Aorta (tissue), 5 donors: ENCODE data around the gene MYH7B. TPM values are rescaled to one million over a fixed set of nuclear protein-coding genes. Genes with fewer than 3 reads are reported as not detected.
A peak's percentile ranks its signal among the peaks of the same experiment; 100 is the strongest.

ENCODE experiments used
- ATAC-seq: fragments of 200-7000 bp; cut with Tn5 transposase; one replicate; pipeline ENCODE4 v1.9.1; 2022; ENCODE audit warnings: moderate library complexity; ENCODE audit not compliant: low FRiP score
- DNase-seq, 2 donors: peaks; one replicate each; pipeline ENCODE4 v3.0.0-alpha.2; 2020
- H3K27ac ChIP-seq, 2 donors: one replicate each; pipeline ENCODE4 v1.5.1; 2013; ENCODE audit warnings: low read length in 2 of 2, mild to moderate bottlenecking in 2 of 2, moderate library complexity in 2 of 2, control low read depth in 1 of 2, inconsistent platforms in 1 of 2, low read depth in 1 of 2
- H3K27me3 ChIP-seq, 2 donors: one replicate each; pipeline ENCODE4 v1.6.1; 2013; ENCODE audit warnings: control low read depth in 1 of 2, low read length in 1 of 2, mild to moderate bottlenecking in 1 of 2, moderate library complexity in 1 of 2; ENCODE audit not compliant: insufficient read depth in 2 of 2, control insufficient read depth in 1 of 2
- H3K36me3 ChIP-seq, 2 donors: one replicate each; pipeline ENCODE4 v1.6.1; 2013; ENCODE audit warnings: control low read depth in 1 of 2, low read length in 1 of 2, mild to moderate bottlenecking in 1 of 2; ENCODE audit not compliant: insufficient read depth in 2 of 2, control insufficient read depth in 1 of 2
- H3K4me1 ChIP-seq, 2 donors: one replicate each; pipeline ENCODE4 v1.6.1; 2013; ENCODE audit warnings: low read length in 2 of 2, control low read depth in 1 of 2, mild to moderate bottlenecking in 1 of 2, moderate library complexity in 1 of 2; ENCODE audit not compliant: insufficient read depth in 2 of 2, control insufficient read depth in 1 of 2
- H3K4me3 ChIP-seq, 2 donors: one replicate each; pipeline ENCODE4 v1.5.1; 2013; ENCODE audit warnings: low read length in 2 of 2, control low read depth in 1 of 2, mild to moderate bottlenecking in 1 of 2
- H3K9me3 ChIP-seq: one replicate; pipeline ENCODE4 v1.6.1; 2013; ENCODE audit warnings: mild to moderate bottlenecking, low read length; ENCODE audit not compliant: control insufficient read depth
- WGBS, 2 donors: extraction: QIAGEN DNeasy Blood & Tissue Kit; methylation state at CpG; one replicate each; pipeline ENCODE4 v1.1.7; 2013; 5-methylcytosine and 5-hydroxymethylcytosine counted together
- intact Hi-C, 2 donors: fragments of 100-400 bp; cut with DNase I; formaldehyde crosslinking; loops; one replicate each; pipeline versions ENCODE4 v1.14.2 to v1.15.0; 2022
- polyA plus RNA-seq, 2 donors: library from polyadenylated mRNA; stranded (reverse); fragments of 200-250 nt; gene quantifications; one replicate each; pipeline ENCODE4 v1.2.3, GENCODE V29; 2013
- total RNA-seq, 2 donors: library from RNA; stranded (reverse); fragmentation: NEBNext Ultra II Directional; extraction: Animal tissue kit (Norgen Biotek cat#: 25700); gene quantifications; one replicate each; pipeline ENCODE4 v1.2.1, GENCODE V29; 2021
- donor health status: healthy with polysubstance abuse.
- donor health status: Bipolar disorder and iron deficiency.
- donor health status: DM: no; HTN: no; CAD: no.
- donor health status: DM: no; HTN: no; CAD: no.
- donor health status: DM: yes; HTN: yes; CAD: no.

MYH7B gene
- total and polyA plus RNA-seq, 4 donors = 0.13 to 4.6 (median 0.72) TPM

- Histone ChIP-seq H3K36me3 (peaks cover 10 to 20% of the 10 kb centered on the region in 2 donors), H3K27me3 (no peaks in the 10 kb centered on the region), H3K9me3 (no peaks in the 10 kb centered on the region), H3K4me1 (peaks cover 2 to 8% of the 10 kb centered on the region in 2 donors), H3K4me3 (no peak overlapping the region), H3K27ac (peak overlapping the region in 1 of 2 donors; percentile 60)
- ATAC-seq (peak; percentile 56), DNase-seq (no peak)
- intact Hi-C loops = loop anchor here in 1 of 2 donors (5.0 kb wide), 1 partner anchor 46 kb away; the partner anchor contains the start of gene ACSS2
- 69 to 75% methylated on average over 5 of the region's 5 CpGs for WGBS, 2 donors
These were observed 32.9 kb upstream of the MYH7B start for GRCh38 chr20:34922654-34923381.

GRCh38 chr20:34923414-34923813 is 32.3 kb upstream of the MYH7B start:
- Histone ChIP-seq H3K27ac (peak overlapping the region in 1 of 2 donors; percentile 60), H3K9me3 (no peaks in the 10 kb centered on the region), H3K4me3 (no peak overlapping the region), H3K4me1 (peaks cover 2 to 8% of the 10 kb centered on the region in 2 donors), H3K36me3 (peaks cover 10 to 22% of the 10 kb centered on the region in 2 donors), H3K27me3 (no peaks in the 10 kb centered on the region)
- no peak for ATAC-seq
- intact Hi-C loops = loop anchor here in 1 of 2 donors (5.0 kb wide), 1 partner anchor 46 kb away; the partner anchor contains the start of gene ACSS2
- DNase-seq = no peak
- WGBS, 2 donors = 92 to 94% methylated on average over 2 of the region's 2 CpGs

GRCh38 chr20:34925341-34925740 is 30.3 kb upstream of the MYH7B start:
- no peaks in the 10 kb centered on the region for H3K27me3 ChIP-seq
- DNase-seq = no peak
- ATAC-seq = no peak
- no peak overlapping the region for H3K4me3 ChIP-seq
- H3K27ac ChIP-seq = no peak overlapping the region
- intact Hi-C loops = no loop called here
- peaks cover 2 to 8% of the 10 kb centered on the region in 2 donors for H3K4me1 ChIP-seq
- 93 to 98% methylated on average over 3 of the region's 3 CpGs for WGBS, 2 donors
- no peaks in the 10 kb centered on the region for H3K9me3 ChIP-seq
- H3K36me3 ChIP-seq = peaks cover 7 to 24% of the 10 kb centered on the region in 2 donors

GRCh38 chr20:34925981-34926380 is 29.7 kb upstream of the MYH7B start:
- Histone ChIP-seq H3K4me3 (no peak overlapping the region), H3K36me3 (peaks cover 7 to 19% of the 10 kb centered on the region in 2 donors), H3K9me3 (no peaks in the 10 kb centered on the region), H3K27ac (no peak overlapping the region), H3K27me3 (no peaks in the 10 kb centered on the region), H3K4me1 (peaks cover 2 to 8% of the 10 kb centered on the region in 2 donors)
- no peak for DNase-seq
- no peak for ATAC-seq
- 78% methylated on average over 1 of the region's 1 CpG for WGBS, 2 donors
- intact Hi-C loops = no loop called here

DNA sequence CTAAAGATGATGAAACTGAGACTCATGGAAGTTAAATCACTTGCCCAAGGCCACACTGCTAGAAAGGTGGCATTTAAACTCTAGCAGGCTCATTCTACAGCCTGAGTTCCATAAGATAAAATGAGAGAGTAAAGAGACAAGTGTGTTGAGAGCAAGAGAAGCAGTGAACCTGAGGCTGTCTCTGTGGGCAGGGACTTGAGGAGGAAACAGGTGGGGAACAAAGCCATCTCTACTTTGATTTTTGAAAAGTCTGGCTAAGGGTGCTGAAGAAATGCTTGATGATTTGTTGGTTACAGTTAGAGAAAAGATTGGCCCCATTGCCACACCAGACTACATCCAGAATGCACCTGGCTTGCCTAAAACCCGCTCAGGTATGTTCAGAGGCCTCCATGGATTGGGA is 29.1 kb upstream of the MYH7B start:
- Histone ChIP-seq H3K4me3 (no peak overlapping the region), H3K36me3 (peaks cover 3 to 18% of the 10 kb centered on the region in 2 donors), H3K4me1 (peaks cover 2 to 8% of the 10 kb centered on the region in 2 donors), H3K9me3 (no peaks in the 10 kb centered on the region), H3K27me3 (no peaks in the 10 kb centered on the region), H3K27ac (no peak overlapping the region)
- intact Hi-C loops = no loop called here
- WGBS, 2 donors = 95 to 96% methylated on average over 1 of the region's 1 CpG
- no peak for ATAC-seq
- DNase-seq = no peak

DNA sequence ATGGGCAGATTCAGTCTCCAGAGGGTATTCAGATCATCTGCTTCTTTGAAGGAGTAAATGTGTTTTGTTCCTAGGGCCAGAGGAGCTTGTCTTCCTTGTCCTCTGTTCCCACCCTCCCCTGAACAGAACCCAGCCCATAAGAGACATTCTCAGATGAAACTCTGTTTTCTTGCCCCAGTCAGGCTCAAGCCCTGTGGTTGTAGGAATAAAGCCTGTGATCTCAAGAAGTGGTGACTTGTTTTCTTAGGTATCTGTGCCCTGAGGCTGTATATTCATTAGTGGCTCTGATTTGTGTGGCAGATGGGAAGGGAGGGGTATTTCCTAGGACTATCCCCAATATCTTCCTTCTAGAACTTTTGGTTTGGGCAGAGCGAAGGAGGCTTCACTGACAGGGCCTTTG is 27.9 kb upstream of the MYH7B start:
- ATAC-seq = no peak
- no peak for DNase-seq
- H3K9me3 ChIP-seq = no peaks in the 10 kb centered on the region
- no peaks in the 10 kb centered on the region for H3K27me3 ChIP-seq
- H3K27ac ChIP-seq = no peak overlapping the region
- H3K4me1 ChIP-seq = peaks cover 0 to 4% of the 10 kb centered on the region in 2 donors
- no peak overlapping the region for H3K4me3 ChIP-seq
- intact Hi-C loops = no loop called here
- H3K36me3 ChIP-seq = peaks cover 3 to 18% of the 10 kb centered on the region in 2 donors
- WGBS, 2 donors = 95 to 98% methylated on average over 1 of the region's 1 CpG

DNA sequence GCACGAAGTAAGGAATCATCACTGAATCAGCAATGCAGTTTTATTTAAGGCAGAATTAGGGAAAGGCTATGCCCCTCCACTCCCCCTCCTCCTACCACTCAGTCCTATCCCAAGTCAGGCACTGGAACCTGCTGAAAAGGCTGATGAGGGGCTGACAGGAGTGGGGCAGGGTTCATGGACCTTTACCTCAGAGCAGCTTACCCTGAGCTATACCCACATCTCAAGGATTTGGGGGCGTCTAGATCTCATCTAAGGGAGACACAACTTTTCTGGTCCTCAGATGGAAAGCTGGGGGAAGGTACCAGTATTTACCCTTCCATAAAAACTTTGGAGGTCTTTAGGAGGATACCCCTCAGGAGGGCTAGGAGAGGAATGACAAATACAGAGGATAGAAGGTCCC is 27.3 kb upstream of the MYH7B start:
- intact Hi-C loops = no loop called here
- Histone ChIP-seq H3K36me3 (peaks cover 3 to 18% of the 10 kb centered on the region in 2 donors), H3K9me3 (no peaks in the 10 kb centered on the region), H3K27me3 (no peaks in the 10 kb centered on the region), H3K27ac (no peak overlapping the region), H3K4me1 (no peaks in the 10 kb centered on the region), H3K4me3 (no peak overlapping the region)
- DNase-seq (no peak), ATAC-seq (no peak)
- WGBS, 2 donors = 86 to 88% methylated on average over 2 of the region's 2 CpGs

DNA sequence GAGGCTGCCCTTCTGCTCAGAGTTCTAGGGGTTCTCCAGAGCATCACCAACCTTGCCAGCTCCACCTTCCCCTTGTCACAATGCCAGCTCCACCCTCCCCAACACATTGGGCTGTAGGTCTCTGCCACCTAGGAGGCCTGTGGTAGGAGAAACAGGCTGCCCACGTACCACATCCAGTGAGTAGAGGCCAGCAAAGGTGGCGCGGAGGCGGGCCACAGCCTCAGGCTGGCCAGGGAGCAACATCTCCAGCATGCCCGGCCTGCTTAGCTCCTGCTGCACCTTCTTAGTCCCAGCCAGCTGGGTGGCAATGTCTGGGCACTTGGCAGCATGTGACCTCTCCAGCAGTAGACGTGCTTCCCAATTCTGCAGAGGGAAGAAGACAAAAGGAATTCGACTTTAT is 23.9 kb upstream of the MYH7B start:
- H3K4me3 ChIP-seq = no peak overlapping the region
- intact Hi-C loops = no loop called here
- no peak overlapping the region for H3K27ac ChIP-seq
- H3K9me3 ChIP-seq = no peaks in the 10 kb centered on the region
- DNase-seq (no peak), ATAC-seq (no peak)
- no peaks in the 10 kb centered on the region for H3K4me1 ChIP-seq
- H3K36me3 ChIP-seq = peaks cover 3 to 10% of the 10 kb centered on the region in 2 donors
- no peaks in the 10 kb centered on the region for H3K27me3 ChIP-seq
- WGBS, 2 donors = 82 to 85% methylated on average over 7 of the region's 7 CpGs
